Measurements from ENCODE around the gene ZRANB1.
A peak's percentile ranks its signal among the peaks of the same experiment; 100 is the strongest.

ZRANB1 gene

DNA sequence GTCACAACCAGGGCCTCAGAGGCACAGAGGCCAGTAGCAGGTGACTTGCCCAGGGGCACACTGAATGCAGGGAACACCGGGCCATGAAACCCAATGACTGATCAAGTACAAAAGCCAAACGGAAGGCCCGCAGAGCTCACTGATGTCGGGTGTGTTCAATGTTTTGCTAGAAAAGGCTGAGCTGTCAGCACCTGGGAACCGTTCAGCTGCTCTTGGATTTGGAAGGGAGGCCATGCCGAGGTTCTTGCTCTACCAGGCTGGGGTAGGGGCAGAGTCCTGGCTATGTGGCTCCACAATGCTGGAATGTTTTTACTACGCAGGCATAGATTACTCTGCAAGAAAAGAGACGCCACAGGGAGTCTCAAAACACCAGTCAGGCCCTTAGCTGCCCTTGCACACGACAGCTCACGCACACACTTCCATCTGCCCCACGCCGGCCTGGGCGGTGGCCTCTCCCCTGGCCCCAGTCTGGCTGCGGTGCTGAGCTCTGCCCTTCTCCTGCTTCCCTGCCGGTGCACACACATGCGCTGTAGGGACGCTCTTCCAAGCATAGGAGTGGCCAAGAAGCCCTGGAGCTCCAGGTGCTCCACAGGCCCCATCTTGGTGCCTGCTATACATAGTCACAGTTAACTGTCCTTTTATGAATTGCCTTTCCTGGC is 79.9 kb downstream of the ZRANB1 start:
- Histone ChIP-seq H3K27ac (peak overlapping the region; percentile 32), H3K4me3 (ENCODE audit: low read depth in 1 of 2, low read length in 1 of 2) (no peak overlapping the region), H3K36me3 (peaks cover 46% of the 10 kb centered on the region), H3K27me3 (no peaks in the 10 kb centered on the region), H3K4me1 (ENCODE audit: control insufficient read depth in 1 of 2, insufficient read depth in 1 of 2, low read depth in 1 of 2, low read length in 1 of 2) (peaks cover 7 to 18% of the 10 kb centered on the region in 2 experiments), H3K9me3 (no peaks in the 10 kb centered on the region)
- TF ChIP-seq, protein P1, sequence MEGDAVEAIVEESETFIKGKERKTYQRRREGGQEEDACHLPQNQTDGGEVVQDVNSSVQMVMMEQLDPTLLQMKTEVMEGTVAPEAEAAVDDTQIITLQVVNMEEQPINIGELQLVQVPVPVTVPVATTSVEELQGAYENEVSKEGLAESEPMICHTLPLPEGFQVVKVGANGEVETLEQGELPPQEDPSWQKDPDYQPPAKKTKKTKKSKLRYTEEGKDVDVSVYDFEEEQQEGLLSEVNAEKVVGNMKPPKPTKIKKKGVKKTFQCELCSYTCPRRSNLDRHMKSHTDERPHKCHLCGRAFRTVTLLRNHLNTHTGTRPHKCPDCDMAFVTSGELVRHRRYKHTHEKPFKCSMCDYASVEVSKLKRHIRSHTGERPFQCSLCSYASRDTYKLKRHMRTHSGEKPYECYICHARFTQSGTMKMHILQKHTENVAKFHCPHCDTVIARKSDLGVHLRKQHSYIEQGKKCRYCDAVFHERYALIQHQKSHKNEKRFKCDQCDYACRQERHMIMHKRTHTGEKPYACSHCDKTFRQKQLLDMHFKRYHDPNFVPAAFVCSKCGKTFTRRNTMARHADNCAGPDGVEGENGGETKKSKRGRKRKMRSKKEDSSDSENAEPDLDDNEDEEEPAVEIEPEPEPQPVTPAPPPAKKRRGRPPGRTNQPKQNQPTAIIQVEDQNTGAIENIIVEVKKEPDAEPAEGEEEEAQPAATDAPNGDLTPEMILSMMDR (IDR thresholded peaks at IDR 0.05): no peak

DNA sequence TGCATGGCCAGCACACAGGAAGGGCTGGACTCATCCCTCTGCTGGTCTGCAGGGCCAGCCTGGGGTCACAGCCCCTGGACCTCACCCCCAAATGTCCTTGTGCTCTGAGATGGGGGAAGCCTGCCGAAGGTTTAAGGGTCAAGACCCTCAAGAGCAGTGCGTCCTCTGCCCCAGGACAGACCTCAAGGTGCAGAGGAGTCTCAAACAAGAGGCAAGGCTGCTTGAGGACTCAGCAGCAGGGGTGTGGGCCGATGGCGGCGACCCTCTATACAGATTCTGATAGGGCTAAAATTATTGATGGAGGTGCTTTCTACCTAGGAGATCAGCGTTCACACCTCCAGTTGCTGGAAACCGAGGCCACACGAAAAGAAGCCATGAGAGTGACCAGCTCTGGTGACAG is 80.7 kb downstream of the ZRANB1 start:
- Histone ChIP-seq H3K27me3 (no peaks in the 10 kb centered on the region), H3K9me3 (no peaks in the 10 kb centered on the region), H3K4me3 (ENCODE audit: low read depth in 1 of 2, low read length in 1 of 2) (no peak overlapping the region), H3K4me1 (ENCODE audit: control insufficient read depth in 1 of 2, insufficient read depth in 1 of 2, low read depth in 1 of 2, low read length in 1 of 2) (peaks cover 7 to 18% of the 10 kb centered on the region in 2 experiments), H3K36me3 (peaks cover 45% of the 10 kb centered on the region), H3K27ac (peak overlapping the region; percentile 32)
- TF ChIP-seq, protein P1 (IDR thresholded peaks at IDR 0.05): no peak

DNA sequence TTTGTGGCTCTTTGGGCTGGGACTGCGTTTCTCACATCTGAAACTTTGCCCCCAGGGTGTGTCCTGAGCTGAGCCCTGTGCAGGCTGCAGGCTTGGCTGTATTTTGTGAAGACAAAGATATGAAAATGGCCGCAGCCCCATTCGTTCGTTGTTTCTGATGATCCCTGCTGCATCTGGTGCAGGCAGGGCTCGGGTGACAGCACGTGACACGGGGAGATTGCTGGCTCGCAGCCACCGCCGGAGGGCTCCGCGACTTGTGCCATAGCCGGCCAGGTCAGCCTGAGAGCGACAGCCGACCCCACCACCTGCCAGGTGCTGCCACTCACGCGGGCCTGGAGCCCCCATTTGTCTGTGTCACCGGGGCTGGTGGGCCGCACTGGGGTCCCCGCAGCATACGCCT is 81.3 kb downstream of the ZRANB1 start:
- Histone ChIP-seq H3K27me3 (no peaks in the 10 kb centered on the region), H3K27ac (no peak overlapping the region), H3K9me3 (no peaks in the 10 kb centered on the region), H3K36me3 (peaks cover 48% of the 10 kb centered on the region), H3K4me3 (ENCODE audit: low read depth in 1 of 2, low read length in 1 of 2) (no peak overlapping the region), H3K4me1 (ENCODE audit: control insufficient read depth in 1 of 2, insufficient read depth in 1 of 2, low read depth in 1 of 2, low read length in 1 of 2) (peaks cover 7 to 18% of the 10 kb centered on the region in 2 experiments)
- TF ChIP-seq, protein P1 (IDR thresholded peaks at IDR 0.05): no peak

DNA sequence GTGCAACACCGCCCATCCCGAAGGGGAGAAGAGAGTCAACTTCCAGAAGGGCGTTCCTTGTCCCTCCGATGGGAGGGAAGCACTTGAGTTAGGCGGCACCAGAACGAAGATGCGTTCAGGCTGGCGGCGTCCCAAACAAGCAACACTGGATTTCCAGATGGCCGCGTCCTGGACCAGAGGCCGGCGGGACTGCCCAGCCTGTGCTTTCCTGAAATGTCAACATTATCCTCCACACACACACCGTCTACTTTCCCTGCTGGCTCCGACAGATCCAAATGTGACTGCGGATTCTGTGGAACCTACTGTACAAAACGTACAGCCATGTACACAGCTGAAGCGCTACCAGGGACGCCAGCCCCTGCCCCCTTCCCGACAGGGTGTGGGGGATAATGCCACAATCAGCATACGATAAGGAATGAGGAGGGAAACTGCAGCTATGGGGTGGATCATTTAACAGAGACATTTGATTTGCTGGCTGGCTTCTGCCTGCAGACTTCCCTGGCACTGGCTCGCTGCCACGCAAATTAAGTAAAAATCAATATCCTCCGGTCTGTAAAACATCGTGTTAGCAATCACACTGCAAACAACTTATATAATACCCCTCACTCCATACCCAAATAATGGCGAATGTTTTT is 82.1 kb downstream of the ZRANB1 start:
- Histone ChIP-seq H3K9me3 (no peaks in the 10 kb centered on the region), H3K4me3 (ENCODE audit: low read depth in 1 of 2, low read length in 1 of 2) (no peak overlapping the region), H3K27me3 (no peaks in the 10 kb centered on the region), H3K36me3 (peaks cover 49% of the 10 kb centered on the region), H3K27ac (no peak overlapping the region), H3K4me1 (ENCODE audit: control insufficient read depth in 1 of 2, insufficient read depth in 1 of 2, low read depth in 1 of 2, low read length in 1 of 2) (peaks cover 7 to 14% of the 10 kb centered on the region in 2 experiments)
- TF ChIP-seq, protein P1 (IDR thresholded peaks at IDR 0.05): no peak

DNA sequence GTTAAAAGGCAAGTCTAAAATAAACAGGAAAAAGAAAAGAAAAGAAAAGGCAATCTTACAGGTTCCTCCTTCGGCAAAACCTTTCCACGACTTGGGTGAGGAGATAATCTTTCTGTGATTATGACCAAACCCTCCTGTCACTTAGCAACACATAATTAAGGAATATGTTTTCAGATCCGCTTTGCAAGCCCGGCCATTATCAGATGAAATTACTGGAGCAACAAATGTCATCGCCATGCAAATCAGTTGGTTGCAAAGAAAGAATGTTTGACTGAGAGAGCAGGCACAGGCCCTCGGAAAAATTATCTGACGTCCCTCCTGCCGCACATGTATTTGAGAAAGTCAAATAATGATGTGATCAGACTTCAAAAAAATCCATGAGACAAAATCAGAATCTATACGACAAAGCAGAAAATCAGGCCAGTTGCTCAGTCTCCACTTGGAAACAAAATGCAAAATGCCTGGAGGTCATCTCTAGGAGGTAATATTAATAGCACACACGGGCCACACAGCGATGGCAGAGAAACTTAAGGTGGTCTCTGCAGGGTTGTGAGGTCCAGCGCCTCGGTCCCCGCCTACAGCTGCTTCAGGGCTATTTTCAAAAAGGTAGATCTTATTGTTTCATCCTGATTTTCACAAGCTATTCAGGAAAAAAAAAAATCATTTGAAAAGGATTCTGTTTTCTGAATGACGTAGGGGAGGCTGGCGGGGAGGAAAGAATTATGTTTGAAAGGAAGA is 82.7 kb downstream of the ZRANB1 start:
- no peaks in the 10 kb centered on the region for H3K9me3 ChIP-seq
- peaks cover 7 to 14% of the 10 kb centered on the region in 2 experiments for H3K4me1 ChIP-seq (ENCODE audit: control insufficient read depth in 1 of 2, insufficient read depth in 1 of 2, low read depth in 1 of 2, low read length in 1 of 2)
- H3K27me3 ChIP-seq: no peaks in the 10 kb centered on the region
- H3K27ac ChIP-seq: no peak overlapping the region
- H3K36me3 ChIP-seq: peaks cover 49% of the 10 kb centered on the region
- no peak overlapping the region for H3K4me3 ChIP-seq (ENCODE audit: low read depth in 1 of 2, low read length in 1 of 2)
- TF ChIP-seq, protein P1 (IDR thresholded peaks at IDR 0.05): no peak
